ENCODE measurements around the gene PKNOX1. TPM values are rescaled to one million over a fixed set of nuclear protein-coding genes. Genes with fewer than 3 reads are reported as not detected.
"Not testable (repeated sequence)": the region's sequence is repeated elsewhere in the genome, so short reads cannot be mapped to it uniquely, and the experiment has no call there.

The PKNOX1 gene
- total RNA-seq, 1 donor from 2014 or later: 25.1 TPM

DNA sequence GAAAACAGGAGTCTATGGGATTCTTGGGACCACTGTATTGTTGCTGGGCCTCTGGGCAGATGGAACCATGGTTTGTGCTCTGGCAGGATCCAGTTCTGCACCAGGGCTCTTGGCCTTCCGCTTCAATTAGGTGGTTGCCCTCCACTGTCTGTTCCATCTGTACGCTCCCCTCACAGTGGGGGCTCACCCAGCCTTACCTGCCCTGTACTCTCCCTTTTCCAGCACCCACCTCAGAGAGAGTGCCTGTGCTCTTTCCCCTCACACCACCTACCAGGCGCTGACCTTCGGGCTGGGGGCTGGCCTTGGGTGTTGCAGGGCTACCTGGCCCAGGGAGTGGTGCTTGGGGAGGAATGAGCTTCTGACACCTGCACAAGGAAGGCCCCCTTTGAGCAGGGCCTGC lies 7.5 kb downstream of the PKNOX1 start:
- no peak overlapping the region for H3K4me3 Mint-ChIP-seq
- no peak for DNase-seq (ENCODE audit: low spot score)
- H3K27ac Mint-ChIP-seq: no peak overlapping the region
- H3K36me3 Mint-ChIP-seq (ENCODE audit: low read depth): peaks cover 21% of the 10 kb centered on the region
- H3K4me1 Mint-ChIP-seq (ENCODE audit: low read depth): peaks cover 33% of the 10 kb centered on the region
- intact Hi-C loops (cut with micrococcal nuclease): no loop called here
- H3K27me3 Mint-ChIP-seq (ENCODE audit: insufficient read depth): no peaks in the 10 kb centered on the region
- H3K9me3 Mint-ChIP-seq: no peaks in the 10 kb centered on the region

GRCh38 chr21:42983103-42983502 lies 8.7 kb downstream of the PKNOX1 start:
- Mint-ChIP-seq H3K27me3 (ENCODE audit: insufficient read depth) (no peaks in the 10 kb centered on the region), H3K4me3 (no peak overlapping the region), H3K9me3 (no peaks in the 10 kb centered on the region), H3K27ac (peak overlapping the region; percentile 45), H3K36me3 (ENCODE audit: low read depth) (peaks cover 13% of the 10 kb centered on the region), H3K4me1 (ENCODE audit: low read depth) (peaks cover 21% of the 10 kb centered on the region)
- no peak for DNase-seq (ENCODE audit: low spot score)
- intact Hi-C loops (cut with micrococcal nuclease): no loop called here

- H3K9me3 Mint-ChIP-seq: no peaks in the 10 kb centered on the region
- H3K27ac Mint-ChIP-seq: no peak overlapping the region
- peaks cover 21% of the 10 kb centered on the region for H3K4me1 Mint-ChIP-seq (ENCODE audit: low read depth)
- no peak overlapping the region for H3K4me3 Mint-ChIP-seq
- DNase-seq (ENCODE audit: low spot score): no peak
- no peaks in the 10 kb centered on the region for H3K27me3 Mint-ChIP-seq (ENCODE audit: insufficient read depth)
- peaks cover 10% of the 10 kb centered on the region for H3K36me3 Mint-ChIP-seq (ENCODE audit: low read depth)
- intact Hi-C loops (cut with micrococcal nuclease): no loop called here
Observed at GRCh38 chr21:42983869-42984268, 9.5 kb downstream of the PKNOX1 start.

DNA sequence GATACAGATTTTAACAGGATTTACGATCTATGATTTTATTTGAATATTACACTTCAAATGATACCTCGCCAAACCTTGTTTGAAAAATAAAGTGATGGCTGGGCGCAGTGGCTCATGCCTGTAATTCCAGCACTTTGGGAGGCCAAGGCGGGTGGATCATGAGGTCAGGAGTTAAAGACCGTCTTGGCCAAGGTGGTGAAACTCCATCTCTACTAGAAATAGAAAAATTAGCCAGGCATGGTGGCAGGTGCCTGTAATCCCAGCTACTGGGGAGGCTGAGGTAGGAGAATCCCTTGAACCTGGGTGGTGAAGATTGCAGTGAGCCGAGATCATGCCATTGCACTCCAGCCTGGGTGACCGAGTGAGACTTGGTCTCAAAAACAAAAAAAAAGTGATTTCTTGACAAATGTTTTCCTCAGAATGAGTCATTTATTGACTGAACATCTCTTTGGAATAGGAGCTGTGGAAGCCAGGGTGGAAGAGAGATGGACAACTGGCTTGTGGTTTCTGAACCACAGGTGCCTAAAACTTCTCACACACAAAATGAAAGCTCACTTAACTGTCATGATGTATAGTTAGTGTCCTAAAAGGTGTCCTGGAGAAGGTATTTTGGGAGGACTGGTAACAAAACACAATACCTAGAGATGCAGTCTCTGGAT lies 11.9 kb downstream of the PKNOX1 start:
- H3K9me3 Mint-ChIP-seq: no peaks in the 10 kb centered on the region
- DNase-seq (ENCODE audit: low spot score): no peak
- intact Hi-C loops (cut with micrococcal nuclease): no loop called here
- peaks cover 22% of the 10 kb centered on the region for H3K4me1 Mint-ChIP-seq (ENCODE audit: low read depth)
- H3K27me3 Mint-ChIP-seq (ENCODE audit: insufficient read depth): no peaks in the 10 kb centered on the region
- no peak overlapping the region for H3K4me3 Mint-ChIP-seq
- H3K27ac Mint-ChIP-seq: no peak overlapping the region
- H3K36me3 Mint-ChIP-seq (ENCODE audit: low read depth): peaks cover 3% of the 10 kb centered on the region

DNA sequence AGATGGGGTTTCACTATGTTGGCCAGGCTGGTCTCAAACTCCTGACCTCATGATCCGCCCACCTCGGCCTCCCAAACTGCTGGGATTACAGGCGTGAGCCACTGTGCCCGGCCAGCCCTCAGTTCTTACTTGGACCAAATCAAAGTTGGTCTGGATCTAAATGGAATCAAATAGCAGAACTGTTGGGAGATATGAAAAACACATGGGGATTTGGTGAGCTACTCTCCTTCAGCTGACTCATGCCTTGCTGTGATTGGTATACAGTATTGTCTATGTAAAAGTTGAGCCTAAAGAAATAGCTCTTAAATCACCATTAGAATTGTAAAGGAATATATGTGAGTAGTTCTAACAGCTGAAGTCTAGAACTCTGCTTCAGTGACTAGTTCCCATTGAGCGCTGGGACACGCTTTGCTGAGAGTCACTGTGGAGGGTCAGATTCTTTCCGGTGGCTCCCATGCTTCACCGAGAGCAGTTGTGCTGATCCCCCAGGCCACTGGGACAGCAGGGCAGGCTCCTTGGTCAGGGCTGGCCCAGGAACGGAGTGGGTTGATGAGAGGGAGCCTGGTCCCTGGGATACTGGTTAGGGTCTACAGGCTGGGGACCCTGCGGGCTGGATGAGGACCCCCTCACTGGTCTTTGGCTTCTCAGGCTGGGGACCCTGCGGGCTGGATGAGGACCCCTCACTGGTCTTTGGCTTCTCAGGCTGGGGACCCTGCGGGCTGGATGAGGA lies 14.0 kb downstream of the PKNOX1 start:
- no peak overlapping the region for H3K27ac Mint-ChIP-seq
- intact Hi-C loops (cut with micrococcal nuclease): no loop called here
- H3K27me3 Mint-ChIP-seq (ENCODE audit: insufficient read depth): no peaks in the 10 kb centered on the region

GRCh38 chr21:42989370-42989769 lies 15.0 kb downstream of the PKNOX1 start:
- H3K36me3 Mint-ChIP-seq (ENCODE audit: low read depth); H3K27me3 Mint-ChIP-seq (ENCODE audit: insufficient read depth); intact Hi-C loops (cut with micrococcal nuclease); H3K9me3 Mint-ChIP-seq; H3K4me3 Mint-ChIP-seq; H3K27ac Mint-ChIP-seq; DNase-seq (ENCODE audit: low spot score): not testable (repeated sequence)
- peaks cover 16% of the 10 kb centered on the region for H3K4me1 Mint-ChIP-seq (ENCODE audit: low read depth)

More for the DNA sequence above, 14.0 kb downstream of the PKNOX1 start:
- no peak for DNase-seq (ENCODE audit: low spot score)
- Mint-ChIP-seq H3K4me1 (ENCODE audit: low read depth) (peaks cover 17% of the 10 kb centered on the region), H3K36me3 (ENCODE audit: low read depth) (no peaks in the 10 kb centered on the region), H3K4me3 (no peak overlapping the region), H3K9me3 (no peaks in the 10 kb centered on the region)

DNA sequence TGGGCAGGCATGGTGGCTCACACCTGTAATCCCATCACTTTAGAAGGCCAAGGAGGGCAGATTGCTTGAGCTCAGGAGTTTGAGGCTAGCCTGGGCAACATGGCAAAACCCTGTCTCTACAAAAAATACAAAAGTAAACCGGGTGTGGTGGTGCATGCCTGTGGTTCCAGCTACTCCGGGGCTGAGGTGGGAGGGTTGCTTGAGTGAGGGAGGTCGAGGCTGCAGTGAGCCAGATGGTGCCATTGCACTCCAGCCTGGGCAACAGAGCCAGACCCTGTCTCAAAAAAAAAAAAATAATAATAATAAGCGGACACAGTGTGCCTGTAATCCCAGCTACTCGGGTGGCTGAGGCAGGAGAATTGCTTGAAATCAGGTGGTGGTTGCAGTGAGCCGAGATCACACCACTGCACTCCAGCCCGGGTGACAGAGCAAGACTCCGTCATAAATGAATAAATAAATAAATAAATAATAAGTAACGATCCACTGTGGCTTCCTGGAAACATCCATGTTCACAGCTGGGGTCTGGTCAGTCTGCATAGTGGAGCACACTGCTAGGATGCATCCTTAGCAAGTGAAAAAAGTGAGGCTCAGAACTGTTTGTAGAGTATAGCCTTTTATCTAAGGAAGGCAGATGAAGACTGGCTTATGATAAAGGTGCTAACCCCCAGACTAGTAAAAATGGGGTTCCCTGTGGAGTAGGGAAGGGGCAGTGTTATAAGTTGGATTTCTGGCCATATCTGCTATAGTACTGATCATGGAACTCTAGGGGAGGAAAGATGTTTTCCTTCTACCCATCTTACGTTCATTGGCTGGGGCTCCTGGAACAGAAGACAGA lies 15.7 kb downstream of the PKNOX1 start:
- no peak overlapping the region for H3K4me3 Mint-ChIP-seq
- no peaks in the 10 kb centered on the region for H3K27me3 Mint-ChIP-seq (ENCODE audit: insufficient read depth)
- intact Hi-C loops (cut with micrococcal nuclease): no loop called here
- DNase-seq (ENCODE audit: low spot score): no peak
- H3K9me3 Mint-ChIP-seq: no peaks in the 10 kb centered on the region
- H3K4me1 Mint-ChIP-seq (ENCODE audit: low read depth): peaks cover 16% of the 10 kb centered on the region
- no peak overlapping the region for H3K27ac Mint-ChIP-seq
- no peaks in the 10 kb centered on the region for H3K36me3 Mint-ChIP-seq (ENCODE audit: low read depth)

- H3K27ac Mint-ChIP-seq: no peak overlapping the region
- intact Hi-C loops (cut with micrococcal nuclease): no loop called here
Observed at GRCh38 chr21:42991992-42992740, 17.8 kb downstream of the PKNOX1 start.

DNA sequence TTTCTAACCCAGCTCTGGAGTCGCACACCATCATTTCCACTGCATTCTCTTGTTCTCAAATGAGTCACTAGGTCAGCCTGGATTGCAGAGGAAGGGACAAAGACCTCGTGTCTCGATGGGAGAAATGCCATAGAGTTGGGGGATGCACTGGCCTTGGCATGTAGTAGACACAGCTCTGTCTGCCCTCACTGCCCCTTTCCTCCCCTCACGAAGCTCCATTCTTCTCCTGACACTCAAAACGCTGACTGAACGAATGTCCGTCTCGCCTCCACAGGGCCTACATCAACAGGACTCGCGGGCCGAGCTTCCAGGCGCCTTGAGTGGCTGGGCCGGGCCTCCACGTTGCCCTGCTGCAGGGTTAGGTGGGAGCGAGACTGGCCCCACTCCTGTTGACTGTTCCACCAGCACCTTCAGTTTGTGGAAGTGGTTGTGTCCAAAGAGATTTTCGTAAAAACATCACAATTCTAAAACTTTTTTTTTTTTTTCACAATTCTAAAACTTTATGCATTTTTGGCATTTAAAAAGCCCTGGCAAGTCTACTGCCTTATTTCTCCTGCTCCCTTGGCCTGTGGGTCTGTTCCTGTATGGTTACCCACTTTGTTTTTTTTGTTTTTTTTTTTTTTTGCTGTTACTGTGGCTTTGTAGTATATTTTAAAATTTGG lies 18.8 kb downstream of the PKNOX1 start:
- intact Hi-C loops (cut with micrococcal nuclease): no loop called here
- Mint-ChIP-seq H3K4me3 (no peak overlapping the region), H3K36me3 (ENCODE audit: low read depth) (peaks cover 13% of the 10 kb centered on the region), H3K4me1 (ENCODE audit: low read depth) (peaks cover 6% of the 10 kb centered on the region), H3K9me3 (peaks cover 12% of the 10 kb centered on the region), H3K27me3 (ENCODE audit: insufficient read depth) (no peaks in the 10 kb centered on the region), H3K27ac (no peak overlapping the region)
- DNase-seq (ENCODE audit: low spot score): no peak

More at GRCh38 chr21:42991992-42992740, 17.8 kb downstream of the PKNOX1 start:
- H3K4me1 Mint-ChIP-seq (ENCODE audit: low read depth): peaks cover 6% of the 10 kb centered on the region
- H3K4me3 Mint-ChIP-seq: no peak overlapping the region
- no peak for DNase-seq (ENCODE audit: low spot score)
- no peaks in the 10 kb centered on the region for H3K27me3 Mint-ChIP-seq (ENCODE audit: insufficient read depth)
- H3K36me3 Mint-ChIP-seq (ENCODE audit: low read depth): peaks cover 4% of the 10 kb centered on the region
- H3K9me3 Mint-ChIP-seq: peaks cover 1% of the 10 kb centered on the region

DNA sequence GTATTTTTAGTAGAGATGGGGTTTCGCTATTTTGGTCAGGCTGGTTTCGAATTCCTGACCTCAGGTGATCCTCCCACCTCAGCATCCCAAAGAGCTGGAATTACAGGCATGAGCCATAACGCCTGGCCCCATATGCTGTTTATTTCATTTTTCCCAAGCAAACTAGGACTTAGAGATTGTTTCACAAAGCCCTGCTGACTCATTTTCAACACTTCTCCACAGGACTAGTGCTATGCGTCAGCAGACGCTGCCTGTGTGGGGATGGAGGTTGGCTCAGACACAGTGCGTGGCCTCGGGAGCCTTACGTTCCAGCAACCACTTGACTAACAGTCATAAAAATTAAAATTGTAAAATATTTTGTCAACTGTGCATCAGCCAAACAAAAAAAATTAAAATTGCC lies 22.7 kb downstream of the PKNOX1 start:
- H3K36me3 Mint-ChIP-seq (ENCODE audit: low read depth): peaks cover 18% of the 10 kb centered on the region
- no peak overlapping the region for H3K4me3 Mint-ChIP-seq
- peaks cover 24% of the 10 kb centered on the region for H3K9me3 Mint-ChIP-seq
- no peaks in the 10 kb centered on the region for H3K27me3 Mint-ChIP-seq (ENCODE audit: insufficient read depth)
- intact Hi-C loops (cut with micrococcal nuclease): no loop called here
- H3K27ac Mint-ChIP-seq: no peak overlapping the region
- no peaks in the 10 kb centered on the region for H3K4me1 Mint-ChIP-seq (ENCODE audit: low read depth)
- no peak for DNase-seq (ENCODE audit: low spot score)

DNA sequence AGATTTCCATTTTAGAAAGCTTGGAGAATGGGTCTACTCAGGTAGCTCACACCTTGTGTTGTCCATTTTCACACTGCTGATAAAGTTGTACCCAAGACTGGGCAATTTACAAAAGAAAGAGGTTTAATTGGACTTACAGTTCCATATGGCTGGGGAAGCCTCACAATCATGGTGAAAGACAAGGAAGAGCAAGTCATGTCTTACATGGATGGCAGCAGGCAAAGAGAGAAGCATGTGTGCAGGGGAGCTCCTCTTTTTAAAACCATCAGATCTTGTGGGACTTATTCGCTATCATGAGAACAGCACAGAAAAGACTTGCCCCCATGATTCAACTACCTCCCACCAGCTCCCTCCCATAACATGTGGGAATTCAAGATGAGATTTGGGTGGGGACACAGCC lies 23.6 kb downstream of the PKNOX1 start:
- peaks cover 18% of the 10 kb centered on the region for H3K36me3 Mint-ChIP-seq (ENCODE audit: low read depth)
- intact Hi-C loops (cut with micrococcal nuclease); DNase-seq (ENCODE audit: low spot score); H3K4me3 Mint-ChIP-seq; H3K4me1 Mint-ChIP-seq (ENCODE audit: low read depth); H3K27ac Mint-ChIP-seq; H3K27me3 Mint-ChIP-seq (ENCODE audit: insufficient read depth): not testable (repeated sequence)
- H3K9me3 Mint-ChIP-seq: peaks cover 24% of the 10 kb centered on the region

GRCh38 chr21:42999152-42999551 lies 24.8 kb downstream of the PKNOX1 start:
- H3K27me3 Mint-ChIP-seq (ENCODE audit: insufficient read depth); H3K4me3 Mint-ChIP-seq; intact Hi-C loops (cut with micrococcal nuclease); H3K4me1 Mint-ChIP-seq (ENCODE audit: low read depth); DNase-seq (ENCODE audit: low spot score); H3K27ac Mint-ChIP-seq: not testable (repeated sequence)
- Mint-ChIP-seq H3K9me3 (peaks cover 24% of the 10 kb centered on the region), H3K36me3 (ENCODE audit: low read depth) (peaks cover 18% of the 10 kb centered on the region)

Data from activated T-helper 1 cell treated with anti-CD3 and anti-CD28 coated beads, Interleukin-12 subunit alpha, Interleukin-12 subunit beta, Interleukin-2, Interleukin-4 antibody, amounts not matched to agents 30 ng/mL and 10 ng/mL and 1 ng/mL, durations not matched to agents 14 hours and 24 hours and 36 hours (primary cell).